Adrenal gland (tissue), 12 donors: ENCODE measurements around the gene DIPK1B. TPM values are rescaled to one million over a fixed set of nuclear protein-coding genes. Genes with fewer than 3 reads are reported as not detected.
A peak's percentile ranks its signal among the peaks of the same experiment; 100 is the strongest.

Source experiments
- DNase-seq, 7 donors: peaks; one replicate each; pipeline ENCODE4 v3.0.0-alpha.2; 2019 to 2020
- H3K27ac ChIP-seq, 5 donors: fragments of 200-600 bp; sonication (generic) in 4 of 5; 1 replicate in 3 of 5; 2 replicates in 2 of 5; pipeline versions ENCODE4 v1.5.1 to v1.8.0; 2016 to 2020; ENCODE audit warnings: mild to moderate bottlenecking in 1 of 5
- H3K27me3 ChIP-seq: fragments of 200-600 bp; 2 replicates; pipeline ENCODE4 v1.8.0; 2021
- H3K36me3 ChIP-seq, 2 donors: fragments of 200-600 bp; replicated peaks in 1 of 2; 1 replicate in 1 of 2; 2 replicates in 1 of 2; pipeline versions ENCODE4 v1.5.1 to v1.8.0; 2018 to 2022
- H3K4me1 ChIP-seq, 2 donors: fragments of 200-600 bp; replicated peaks in 1 of 2; 1 replicate in 1 of 2; 2 replicates in 1 of 2; pipeline versions ENCODE4 v1.5.1 to v1.8.0; 2018 to 2021
- H3K4me3 ChIP-seq, 4 donors: fragments of 200-600 bp; sonication (generic) in 3 of 4; one replicate each; pipeline ENCODE4 v1.5.1; 2016 to 2018
- H3K9me3 ChIP-seq, 3 donors: fragments of 200-600 bp; sonication (generic) in 1 of 3; replicated peaks in 1 of 3; 1 replicate in 2 of 3; 2 replicates in 1 of 3; pipeline versions ENCODE4 v1.5.1 to v1.8.0; 2016 to 2021
- POLR2A ChIP-seq, 2 donors: fragments of 450-650 bp; IDR thresholded peaks; one replicate each; pipeline ENCODE4 v1.6.1; 2017; ENCODE audit warnings: antibody characterized with exemption in 2 of 2, mild to moderate bottlenecking in 2 of 2, moderate library complexity in 1 of 2
- WGBS, 4 donors: extraction: QIAGEN DNeasy Blood & Tissue Kit in 2 of 4; methylation state at CpG; one replicate each; pipeline versions ENCODE4 v1.1.5 to v1.1.7; 2013 to 2017; 5-methylcytosine and 5-hydroxymethylcytosine counted together
- intact Hi-C, 2 donors: fragments of 100-400 bp; cut with DNase I; formaldehyde crosslinking; loops; one replicate each; pipeline versions ENCODE4 v1.14.1 to v1.15.0; 2022 to 2023
- polyA plus RNA-seq, 3 donors: library from polyadenylated mRNA; stranded (reverse); fragments of 200-250 nt in 2 of 3; fragments of 350-450 nt in 1 of 3; fragmentation: Illumina TruSeq in 1 of 3; extraction: RNeasy Lipid Tissue Mini Kit (QIAGEN cat#74804) in 1 of 3; gene quantifications; one replicate each; pipeline ENCODE4 v1.2.3, GENCODE V29; 2013 to 2014
- total RNA-seq, 9 donors: library from RNA; depleted of rRNA in 4 of 9; stranded (reverse); fragments of >200 nt in 4 of 9; fragments of 120-200 nt in 1 of 9; fragmentation: NEBNext Ultra II Directional in 1 of 9; extraction: Animal tissue kit (Norgen Biotek cat#: 25700) in 1 of 9; gene quantifications; one replicate each; pipeline versions ENCODE4 v1.1.0 to v1.2.4, GENCODE V29; 2013 to 2023
- TF ChIP-seq, protein P1 (sequence below), 6 experiments: fragments of 450-650 bp in 4 of 6; fragments of 200-600 bp in 2 of 6; sonication (generic) in 1 of 6; IDR thresholded peaks; 1 replicate in 5 of 6; 2 replicates in 1 of 6; pipeline versions ENCODE4 v1.5.1 to v1.8.0; 2016 to 2021; ENCODE audit warnings: antibody characterized with exemption in 6 of 6, mild to moderate bottlenecking in 2 of 6, moderate library complexity in 1 of 6
- donor health status: healthy with polysubstance abuse.
- donor health status: Bipolar disorder and iron deficiency.
- donor health status: DM: yes; HTN: yes; CAD: no.
- donor health status: DM: no; HTN: no; CAD: no.
- donor health status: DM: no; HTN: no; CAD: no.
- donor health status: DM: yes; HTN: yes; CAD: no.

Gene DIPK1B
- total and polyA plus RNA-seq, 12 donors = 1.4 to 19.2 (median 8.3) TPM

DNA sequence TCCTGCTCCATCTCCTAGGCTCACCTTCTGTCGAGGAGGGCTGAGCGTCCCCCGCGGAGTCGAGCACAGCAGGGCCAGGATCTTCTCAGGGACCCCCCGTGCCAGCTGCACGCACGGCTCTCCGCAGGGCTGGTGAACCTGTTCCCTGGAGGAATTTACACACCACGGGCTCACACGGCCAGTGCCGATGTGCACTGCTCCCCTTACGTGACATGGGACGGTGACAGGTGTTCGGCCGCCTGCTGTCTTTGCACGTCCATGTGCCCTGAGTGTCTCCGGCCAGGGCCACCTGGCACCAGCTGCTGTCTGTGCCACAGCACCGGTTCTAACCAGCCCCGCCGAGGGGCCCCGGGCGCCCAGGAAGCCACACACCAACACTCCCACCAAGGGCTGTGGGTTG, 16.4 kb upstream of the DIPK1B start:
- Histone ChIP-seq H3K4me3 (no peak overlapping the region), H3K27me3 (peaks cover 13% of the 10 kb centered on the region), H3K9me3 (no peaks in the 10 kb centered on the region), H3K4me1 (peaks cover 0 to 3% of the 10 kb centered on the region in 2 donors), H3K36me3 (no peaks in the 10 kb centered on the region), H3K27ac (no peak overlapping the region)
- DNase-seq = no peak
- WGBS, 4 donors = 75 to 82% (median 81%) methylated on average over 7 to 23 of the region's 23 CpGs
- TF ChIP-seq, protein P1, sequence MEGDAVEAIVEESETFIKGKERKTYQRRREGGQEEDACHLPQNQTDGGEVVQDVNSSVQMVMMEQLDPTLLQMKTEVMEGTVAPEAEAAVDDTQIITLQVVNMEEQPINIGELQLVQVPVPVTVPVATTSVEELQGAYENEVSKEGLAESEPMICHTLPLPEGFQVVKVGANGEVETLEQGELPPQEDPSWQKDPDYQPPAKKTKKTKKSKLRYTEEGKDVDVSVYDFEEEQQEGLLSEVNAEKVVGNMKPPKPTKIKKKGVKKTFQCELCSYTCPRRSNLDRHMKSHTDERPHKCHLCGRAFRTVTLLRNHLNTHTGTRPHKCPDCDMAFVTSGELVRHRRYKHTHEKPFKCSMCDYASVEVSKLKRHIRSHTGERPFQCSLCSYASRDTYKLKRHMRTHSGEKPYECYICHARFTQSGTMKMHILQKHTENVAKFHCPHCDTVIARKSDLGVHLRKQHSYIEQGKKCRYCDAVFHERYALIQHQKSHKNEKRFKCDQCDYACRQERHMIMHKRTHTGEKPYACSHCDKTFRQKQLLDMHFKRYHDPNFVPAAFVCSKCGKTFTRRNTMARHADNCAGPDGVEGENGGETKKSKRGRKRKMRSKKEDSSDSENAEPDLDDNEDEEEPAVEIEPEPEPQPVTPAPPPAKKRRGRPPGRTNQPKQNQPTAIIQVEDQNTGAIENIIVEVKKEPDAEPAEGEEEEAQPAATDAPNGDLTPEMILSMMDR (IDR thresholded peaks at IDR 0.05) = no peak
- no peak for TF ChIP-seq POLR2A (IDR thresholded peaks at IDR 0.05)
- intact Hi-C loops = no loop called here

DNA sequence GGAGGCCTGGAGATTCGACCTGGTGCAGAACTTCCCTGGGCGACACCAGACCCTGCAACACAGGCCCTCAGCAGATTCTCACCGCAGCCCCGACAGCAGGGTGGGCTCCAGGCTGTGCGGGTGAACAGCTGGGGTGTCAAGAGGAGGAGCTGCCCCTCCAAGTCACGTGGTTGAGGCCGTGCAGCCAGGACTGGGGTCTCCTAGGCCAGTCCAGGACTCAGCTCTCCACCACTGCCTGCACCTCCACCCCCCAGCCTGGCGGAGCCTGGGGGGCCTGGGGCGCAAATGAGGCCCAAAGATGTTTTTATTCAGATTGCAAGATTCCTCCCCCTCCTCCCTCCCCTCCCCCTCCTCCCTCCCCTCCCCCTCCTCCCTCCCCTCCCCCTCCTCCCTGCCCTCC, 15.9 kb upstream of the DIPK1B start:
- 60 to 77% (median 71%) methylated on average over 1 to 9 of the region's 9 CpGs for WGBS, 4 donors
- H3K27ac ChIP-seq = no peak overlapping the region
- no peak overlapping the region for H3K4me3 ChIP-seq
- no peak for TF ChIP-seq POLR2A (IDR thresholded peaks at IDR 0.05)
- TF ChIP-seq, protein P1 (IDR thresholded peaks at IDR 0.05) = no peak
- intact Hi-C loops = no loop called here
- H3K9me3 ChIP-seq = no peaks in the 10 kb centered on the region
- no peak for DNase-seq
- peaks cover 0 to 3% of the 10 kb centered on the region in 2 donors for H3K4me1 ChIP-seq
- H3K27me3 ChIP-seq = peaks cover 13% of the 10 kb centered on the region
- H3K36me3 ChIP-seq = no peaks in the 10 kb centered on the region

DNA sequence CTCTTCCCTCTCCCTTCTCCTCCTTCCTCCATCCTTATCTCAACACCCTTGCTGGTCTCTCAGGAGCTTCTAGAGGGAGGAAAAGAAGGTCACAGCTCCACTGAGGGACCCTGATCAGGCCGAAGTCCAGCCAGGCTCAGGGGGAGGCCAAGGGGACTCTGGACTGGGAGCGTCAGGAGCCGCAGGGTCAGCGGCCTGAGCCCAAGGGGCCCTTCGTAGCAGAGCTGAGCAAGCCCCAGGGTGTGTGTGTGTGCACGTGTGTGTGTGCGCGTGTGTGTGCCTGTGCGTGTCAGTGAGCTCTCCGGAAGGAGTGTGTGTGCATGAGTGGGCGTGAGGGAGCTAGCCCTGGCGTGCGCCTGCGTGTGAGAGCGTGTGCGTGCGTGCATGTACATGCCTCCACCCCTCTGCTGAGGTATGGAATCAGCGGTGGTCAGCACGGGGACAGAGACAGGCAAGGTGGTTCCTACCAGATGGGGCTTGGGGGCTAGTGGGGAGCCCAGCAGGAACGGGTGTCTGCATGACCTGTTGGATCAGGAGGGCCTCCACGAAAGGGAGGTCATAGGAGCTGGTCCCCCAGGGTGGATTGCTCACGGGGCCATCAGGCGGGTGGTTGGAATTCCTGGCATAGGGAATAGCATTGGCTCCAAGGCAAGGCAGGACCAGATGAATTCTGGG, 15.1 kb upstream of the DIPK1B start:
- Histone ChIP-seq H3K36me3 (no peaks in the 10 kb centered on the region), H3K27ac (no peak overlapping the region), H3K9me3 (no peaks in the 10 kb centered on the region), H3K4me3 (no peak overlapping the region), H3K27me3 (peaks cover 13% of the 10 kb centered on the region), H3K4me1 (peaks cover 0 to 3% of the 10 kb centered on the region in 2 donors)
- no peak for DNase-seq
- intact Hi-C loops = no loop called here
- WGBS, 4 donors = 54 to 71% (median 61%) methylated on average over 11 to 23 of the region's 23 CpGs
- no peak for TF ChIP-seq POLR2A (IDR thresholded peaks at IDR 0.05)
- TF ChIP-seq, protein P1 (IDR thresholded peaks at IDR 0.05) = no peak

DNA sequence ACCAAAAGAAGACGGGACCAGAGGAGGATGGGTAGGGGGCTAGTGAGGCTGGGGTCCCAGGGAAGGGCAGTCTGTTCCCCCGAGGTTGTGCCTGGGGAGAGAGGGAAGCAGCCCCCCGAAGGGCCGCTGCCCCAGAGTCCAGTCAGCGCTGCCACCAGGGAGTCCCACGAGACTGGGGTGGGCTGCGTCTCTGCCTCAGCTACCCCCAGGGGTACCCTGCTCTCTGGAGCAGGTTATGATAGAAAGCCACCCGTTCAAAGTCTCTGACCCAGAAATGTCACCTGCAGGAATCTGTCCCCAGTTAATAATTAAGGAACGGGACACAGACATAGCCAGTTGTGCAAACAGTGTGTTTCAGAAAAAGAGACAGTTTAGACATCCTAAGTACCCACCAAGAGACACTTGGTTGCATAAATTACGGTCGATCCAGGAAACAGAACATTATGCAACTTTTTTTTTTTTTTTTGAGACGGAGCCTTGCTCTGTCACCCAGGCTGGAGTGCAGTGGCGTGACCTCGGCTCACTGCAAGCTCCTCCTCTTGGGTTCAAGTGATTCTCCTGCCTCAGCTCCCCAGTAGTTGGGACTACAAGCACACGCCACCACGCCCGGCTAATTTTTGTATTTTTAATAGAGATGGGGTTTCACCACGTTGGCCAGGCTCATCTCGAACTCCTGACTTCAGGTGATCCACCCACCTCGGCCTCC, 14.4 kb upstream of the DIPK1B start:
- no peak overlapping the region for H3K27ac ChIP-seq
- H3K9me3 ChIP-seq = no peaks in the 10 kb centered on the region
- intact Hi-C loops = no loop called here
- WGBS, 4 donors = 53 to 69% (median 58%) methylated on average over 20 of the region's 20 CpGs
- DNase-seq = peak in 1 of 7 donors; percentile 48
- peaks cover 0 to 3% of the 10 kb centered on the region in 2 donors for H3K4me1 ChIP-seq
- TF ChIP-seq, protein P1 (IDR thresholded peaks at IDR 0.05) = no peak
- no peak for TF ChIP-seq POLR2A (IDR thresholded peaks at IDR 0.05)
- H3K27me3 ChIP-seq = peaks cover 13% of the 10 kb centered on the region
- H3K4me3 ChIP-seq = no peak overlapping the region
- no peaks in the 10 kb centered on the region for H3K36me3 ChIP-seq
